ENCODE results near the gene CASP10.

Gene CASP10

GRCh38 chr2:201263779-201264178 is 80.8 kb downstream of the CASP10 start:
- no peak for DNase-seq
- Mint-ChIP-seq H3K4me3 (peak overlapping the region; percentile 76), H3K9me3 (no peaks in the 10 kb centered on the region), H3K27ac (peak overlapping the region; percentile 96), H3K27me3 (no peaks in the 10 kb centered on the region), H3K4me1 (ENCODE audit: low read depth) (peaks cover 82% of the 10 kb centered on the region), H3K36me3 (ENCODE audit: low read depth) (peaks cover 52% of the 10 kb centered on the region)

DNA sequence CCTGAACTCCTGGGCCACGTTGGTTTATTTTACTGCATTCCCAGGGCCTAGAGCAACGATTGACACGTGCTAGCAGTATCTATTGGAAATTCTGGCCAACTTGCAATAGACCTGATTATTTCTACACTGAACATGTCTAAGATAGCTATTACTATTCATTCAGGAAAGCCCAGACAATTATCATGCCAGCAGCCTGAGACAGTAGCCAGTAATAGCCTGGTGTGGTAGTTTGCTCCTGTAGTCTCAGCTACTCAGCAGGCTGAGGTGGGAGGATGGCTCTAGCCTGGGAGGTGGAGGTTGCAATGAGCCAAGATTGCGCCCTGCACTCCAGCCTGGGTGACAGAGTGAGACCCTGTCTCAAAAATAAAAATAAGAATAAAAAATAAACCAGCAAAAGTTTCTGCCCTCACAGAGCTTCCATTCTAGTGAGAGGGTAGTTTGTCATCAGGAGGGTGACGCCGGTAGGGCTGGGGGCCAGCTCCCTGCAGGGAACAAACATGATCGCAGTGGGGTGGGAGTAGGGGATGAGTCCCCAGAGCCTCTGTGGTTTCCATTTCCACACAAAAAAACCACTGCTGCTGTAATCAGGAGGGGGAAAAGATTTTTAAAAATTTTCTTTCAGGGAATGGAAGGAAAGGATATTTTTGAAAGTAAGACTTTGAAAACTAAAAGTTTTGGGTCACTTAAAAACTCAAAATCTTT is 81.7 kb downstream of the CASP10 start:
- Mint-ChIP-seq H3K36me3 (ENCODE audit: low read depth) (peaks cover 60% of the 10 kb centered on the region), H3K4me1 (ENCODE audit: low read depth) (peaks cover 81% of the 10 kb centered on the region), H3K9me3 (no peaks in the 10 kb centered on the region), H3K27me3 (no peaks in the 10 kb centered on the region), H3K27ac (peak overlapping the region; percentile 96), H3K4me3 (peak overlapping the region; percentile 76)
- DNase-seq, result no peak

GRCh38 chr2:201266629-201267028 is 83.7 kb downstream of the CASP10 start:
- DNase-seq, result no peak
- no peaks in the 10 kb centered on the region for H3K27me3 Mint-ChIP-seq
- H3K27ac Mint-ChIP-seq, result peak overlapping the region; percentile 83
- no peaks in the 10 kb centered on the region for H3K9me3 Mint-ChIP-seq
- peak overlapping the region; percentile 28 for H3K4me3 Mint-ChIP-seq
- peaks cover 84% of the 10 kb centered on the region for H3K4me1 Mint-ChIP-seq (ENCODE audit: low read depth)
- peaks cover 69% of the 10 kb centered on the region for H3K36me3 Mint-ChIP-seq (ENCODE audit: low read depth)

- H3K27me3 Mint-ChIP-seq, result no peaks in the 10 kb centered on the region
- H3K27ac Mint-ChIP-seq, result peak overlapping the region; percentile 27
- H3K36me3 Mint-ChIP-seq (ENCODE audit: low read depth), result peaks cover 73% of the 10 kb centered on the region
- H3K4me3 Mint-ChIP-seq, result peak overlapping the region; percentile 23
- peaks cover 87% of the 10 kb centered on the region for H3K4me1 Mint-ChIP-seq (ENCODE audit: low read depth)
- no peaks in the 10 kb centered on the region for H3K9me3 Mint-ChIP-seq
- DNase-seq, result no peak
Measured at GRCh38 chr2:201267278-201268030, 84.5 kb downstream of the CASP10 start.

- peaks cover 91% of the 10 kb centered on the region for H3K36me3 Mint-ChIP-seq (ENCODE audit: low read depth)
- no peaks in the 10 kb centered on the region for H3K27me3 Mint-ChIP-seq
- no peak overlapping the region for H3K4me3 Mint-ChIP-seq
- no peak overlapping the region for H3K27ac Mint-ChIP-seq
- DNase-seq, result no peak
- no peaks in the 10 kb centered on the region for H3K9me3 Mint-ChIP-seq
- peaks cover 80% of the 10 kb centered on the region for H3K4me1 Mint-ChIP-seq (ENCODE audit: low read depth)
Measured at GRCh38 chr2:201269764-201270163, 86.8 kb downstream of the CASP10 start.

- Mint-ChIP-seq H3K36me3 (ENCODE audit: low read depth) (peaks cover 94% of the 10 kb centered on the region), H3K4me3 (no peak overlapping the region), H3K27ac (peak overlapping the region; percentile 73)
Measured at GRCh38 chr2:201270293-201271001, 87.5 kb downstream of the CASP10 start.

GRCh38 chr2:201271917-201272316 is 89.0 kb downstream of the CASP10 start:
- no peak for DNase-seq
- Mint-ChIP-seq H3K4me3 (peak overlapping the region; percentile 14), H3K4me1 (ENCODE audit: low read depth) (peaks cover 66% of the 10 kb centered on the region), H3K27ac (peak overlapping the region; percentile 73), H3K9me3 (no peaks in the 10 kb centered on the region), H3K27me3 (no peaks in the 10 kb centered on the region), H3K36me3 (ENCODE audit: low read depth) (peaks cover 96% of the 10 kb centered on the region)

More at GRCh38 chr2:201270293-201271001, 87.5 kb downstream of the CASP10 start:
- Mint-ChIP-seq H3K27me3 (no peaks in the 10 kb centered on the region), H3K4me1 (ENCODE audit: low read depth) (peaks cover 76% of the 10 kb centered on the region), H3K9me3 (no peaks in the 10 kb centered on the region)
- no peak for DNase-seq

DNA sequence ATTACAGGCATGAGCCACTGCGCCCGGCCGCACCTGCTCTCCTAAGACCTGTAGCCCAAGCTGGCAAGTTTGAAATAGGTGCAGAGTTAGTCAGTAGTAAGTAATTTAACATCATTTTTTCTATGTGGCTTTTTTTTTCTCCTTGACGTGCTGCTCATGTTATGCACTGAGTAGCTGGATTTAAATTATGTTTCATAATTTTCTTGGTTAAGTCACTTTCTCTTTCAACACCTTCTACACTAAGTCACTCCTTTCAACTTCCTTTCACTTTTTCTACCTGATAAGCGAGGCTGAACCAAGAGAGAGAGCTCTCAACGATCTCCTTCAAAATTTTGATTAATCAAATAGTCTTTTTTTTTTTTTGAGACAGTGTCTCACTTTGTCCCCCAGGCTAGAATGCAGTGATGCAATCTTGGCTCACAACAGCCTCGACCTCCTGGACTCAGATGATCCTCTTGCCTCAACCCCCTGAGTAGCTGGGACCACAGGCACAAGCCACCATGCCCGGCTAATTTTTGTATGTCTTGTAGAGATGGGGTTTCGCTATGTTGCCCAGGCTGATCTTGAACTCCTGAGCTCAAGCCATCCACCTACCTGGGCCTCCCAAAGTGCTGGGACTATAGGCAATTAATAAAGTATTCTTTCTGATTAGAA is 90.5 kb downstream of the CASP10 start:
- Mint-ChIP-seq H3K27me3 (no peaks in the 10 kb centered on the region), H3K9me3 (no peaks in the 10 kb centered on the region), H3K4me3 (no peak overlapping the region), H3K36me3 (ENCODE audit: low read depth) (peaks cover 97% of the 10 kb centered on the region), H3K4me1 (ENCODE audit: low read depth) (peaks cover 60% of the 10 kb centered on the region), H3K27ac (peak overlapping the region; percentile 73)
- no peak for DNase-seq

DNA sequence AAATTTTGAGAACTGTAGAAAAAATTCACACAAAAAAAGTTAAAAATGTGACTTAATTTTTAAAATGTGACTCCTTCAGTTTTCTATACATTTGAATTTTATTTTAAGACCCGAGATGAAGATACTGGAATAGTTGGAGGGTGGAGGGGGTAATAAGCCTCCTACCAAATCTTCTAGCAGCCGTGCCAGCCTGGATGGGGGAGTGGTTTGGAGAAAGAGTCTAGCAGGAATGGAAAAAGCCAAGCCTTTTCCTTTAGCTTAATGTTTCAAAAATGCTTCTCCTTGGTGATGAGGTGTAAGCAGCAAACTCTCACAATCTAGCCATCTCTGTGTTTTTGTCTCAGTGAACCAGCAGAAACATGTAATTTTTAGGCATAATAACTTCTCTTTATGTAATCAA is 92.1 kb downstream of the CASP10 start:
- peaks cover 96% of the 10 kb centered on the region for H3K36me3 Mint-ChIP-seq (ENCODE audit: low read depth)
- H3K4me3 Mint-ChIP-seq, result no peak overlapping the region
- peak overlapping the region; percentile 24 for H3K27ac Mint-ChIP-seq
- peaks cover 57% of the 10 kb centered on the region for H3K4me1 Mint-ChIP-seq (ENCODE audit: low read depth)
- DNase-seq, result no peak
- H3K9me3 Mint-ChIP-seq, result no peaks in the 10 kb centered on the region
- H3K27me3 Mint-ChIP-seq, result no peaks in the 10 kb centered on the region

DNA sequence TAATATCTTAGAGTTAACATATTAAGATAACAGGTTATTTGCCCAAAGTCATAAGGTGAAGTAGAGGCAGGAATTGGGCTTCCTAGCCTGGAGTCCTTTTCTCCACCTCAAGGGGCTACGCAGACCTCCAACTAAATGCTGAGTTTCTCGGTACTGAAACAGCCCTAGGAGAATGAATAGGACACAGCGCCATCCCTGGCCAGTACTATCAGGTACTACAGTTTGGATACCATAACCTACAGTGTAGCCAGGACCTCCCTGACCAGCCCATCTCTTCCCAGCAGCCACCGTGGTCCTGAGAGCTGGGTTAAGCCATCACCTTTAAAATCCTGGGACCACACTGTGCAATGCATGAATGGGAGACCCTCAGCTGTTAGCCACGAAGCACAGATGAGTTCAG is 93.0 kb downstream of the CASP10 start:
- H3K36me3 Mint-ChIP-seq (ENCODE audit: low read depth), result peaks cover 96% of the 10 kb centered on the region
- peaks cover 55% of the 10 kb centered on the region for H3K4me1 Mint-ChIP-seq (ENCODE audit: low read depth)

DNA sequence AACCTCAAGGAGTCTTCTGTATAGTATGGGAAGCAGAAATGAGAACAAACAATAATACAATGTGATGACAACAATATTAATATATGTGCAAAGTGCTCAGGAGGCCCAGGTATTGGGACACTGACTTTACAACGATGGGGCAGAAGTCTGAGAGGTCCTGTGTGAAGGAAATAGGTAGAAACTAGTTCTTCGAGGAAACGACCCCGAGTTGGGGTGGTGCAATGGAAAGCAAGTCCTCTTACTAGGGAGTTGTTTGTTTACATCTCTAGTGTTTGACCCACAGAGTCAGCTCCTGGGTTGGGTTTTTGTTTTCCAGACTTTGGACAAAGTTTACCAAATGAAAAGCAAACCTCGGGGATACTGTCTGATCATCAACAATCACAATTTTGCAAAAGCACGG is 93.6 kb downstream of the CASP10 start:
- Mint-ChIP-seq H3K4me3 (no peak overlapping the region), H3K9me3 (no peaks in the 10 kb centered on the region), H3K27ac (peak overlapping the region; percentile 42), H3K27me3 (no peaks in the 10 kb centered on the region), H3K4me1 (ENCODE audit: low read depth) (peaks cover 50% of the 10 kb centered on the region), H3K36me3 (ENCODE audit: low read depth) (peaks cover 92% of the 10 kb centered on the region)
- DNase-seq, result no peak

More for the DNA sequence above, 93.0 kb downstream of the CASP10 start:
- DNase-seq, result no peak
- Mint-ChIP-seq H3K27me3 (no peaks in the 10 kb centered on the region), H3K4me3 (no peak overlapping the region), H3K9me3 (no peaks in the 10 kb centered on the region), H3K27ac (peak overlapping the region; percentile 42)

All from activated T-cell treated with anti-CD3 and anti-CD28 coated beads, Interleukin-2, amount 50 U/mL, for 24 hours (primary cell).